RWPE1 (cell line): ENCODE measurements around the gene CCDC183.

ENCODE experiments used
- CTCF ChIA-PET: fragments of 350-600 bp; sonication (Branson Sonifier 250); formaldehyde crosslinking; extraction: SDS; loops from one replicate; lab custom pipeline; 2021; lab: Yijun Ruan, JAX
- POLR2A ChIA-PET: fragments of 400-600 bp; formaldehyde crosslinking; extraction: SDS; loops from one replicate; lab custom pipeline; 2020; ENCODE audit warnings: antibody characterized with exemption; ENCODE audit not compliant: low non-redundant PET; lab: Yijun Ruan, JAX
- DNase-seq: peaks from one replicate; pipeline ENCODE4 v3.0.0; 2012; ENCODE audit warnings: low spot score
- H3K27ac ChIP-seq: fragments of 450-650 bp; 2 replicates; pipeline ENCODE4 v1.5.1; 2017
- TF ChIP-seq, protein P1 (sequence below): fragments of 450-650 bp; conservative IDR thresholded peaks from 2 replicates; pipeline ENCODE4 v1.5.1; 2017; ENCODE audit warnings: low read depth, mild to moderate bottlenecking

The CCDC183 gene

DNA sequence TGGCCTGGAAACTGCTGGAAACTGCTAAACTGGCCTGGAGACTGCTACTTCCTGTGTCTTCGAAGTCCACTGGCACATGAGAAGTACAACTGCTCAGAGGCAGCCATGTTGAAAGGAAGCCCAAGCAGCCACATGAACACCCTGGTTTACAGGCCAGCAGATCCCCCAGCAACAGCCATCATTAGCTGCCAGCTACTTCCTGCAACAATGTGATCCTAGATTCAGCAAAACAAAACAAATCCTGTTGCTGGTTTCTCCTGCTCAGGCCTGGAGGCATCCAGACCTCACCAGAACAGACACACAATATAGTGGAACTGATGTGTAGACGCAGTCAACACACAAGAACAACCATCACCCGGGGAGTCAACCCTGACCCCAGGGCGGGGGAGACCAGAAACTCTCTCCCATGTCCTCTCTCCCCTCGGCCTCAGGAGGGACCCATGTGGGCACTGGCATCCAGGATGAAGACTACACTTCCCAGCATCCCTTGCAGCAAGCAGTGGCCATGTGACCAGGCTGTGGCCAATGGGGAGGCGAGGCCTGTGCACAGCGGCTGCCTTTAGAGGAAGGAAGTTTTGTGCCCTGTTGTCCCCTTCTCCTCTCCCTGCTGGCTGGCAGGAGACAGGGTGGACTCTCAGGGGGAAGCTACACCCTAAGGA, 22.6 kb upstream of the CCDC183 start:
- H3K27ac ChIP-seq, result no peak overlapping the region
- ChIA-PET POLR2A (no interaction called here), CTCF (interaction anchor here (0.7 to 1.3 kb wide), 2 partner anchors 14 to 255 kb away, joined by 3 read pairs; no protein-coding TSS in a partner anchor)
- DNase-seq, result peak; percentile 47
- TF ChIP-seq, protein P1, sequence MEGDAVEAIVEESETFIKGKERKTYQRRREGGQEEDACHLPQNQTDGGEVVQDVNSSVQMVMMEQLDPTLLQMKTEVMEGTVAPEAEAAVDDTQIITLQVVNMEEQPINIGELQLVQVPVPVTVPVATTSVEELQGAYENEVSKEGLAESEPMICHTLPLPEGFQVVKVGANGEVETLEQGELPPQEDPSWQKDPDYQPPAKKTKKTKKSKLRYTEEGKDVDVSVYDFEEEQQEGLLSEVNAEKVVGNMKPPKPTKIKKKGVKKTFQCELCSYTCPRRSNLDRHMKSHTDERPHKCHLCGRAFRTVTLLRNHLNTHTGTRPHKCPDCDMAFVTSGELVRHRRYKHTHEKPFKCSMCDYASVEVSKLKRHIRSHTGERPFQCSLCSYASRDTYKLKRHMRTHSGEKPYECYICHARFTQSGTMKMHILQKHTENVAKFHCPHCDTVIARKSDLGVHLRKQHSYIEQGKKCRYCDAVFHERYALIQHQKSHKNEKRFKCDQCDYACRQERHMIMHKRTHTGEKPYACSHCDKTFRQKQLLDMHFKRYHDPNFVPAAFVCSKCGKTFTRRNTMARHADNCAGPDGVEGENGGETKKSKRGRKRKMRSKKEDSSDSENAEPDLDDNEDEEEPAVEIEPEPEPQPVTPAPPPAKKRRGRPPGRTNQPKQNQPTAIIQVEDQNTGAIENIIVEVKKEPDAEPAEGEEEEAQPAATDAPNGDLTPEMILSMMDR, result no peak

DNA sequence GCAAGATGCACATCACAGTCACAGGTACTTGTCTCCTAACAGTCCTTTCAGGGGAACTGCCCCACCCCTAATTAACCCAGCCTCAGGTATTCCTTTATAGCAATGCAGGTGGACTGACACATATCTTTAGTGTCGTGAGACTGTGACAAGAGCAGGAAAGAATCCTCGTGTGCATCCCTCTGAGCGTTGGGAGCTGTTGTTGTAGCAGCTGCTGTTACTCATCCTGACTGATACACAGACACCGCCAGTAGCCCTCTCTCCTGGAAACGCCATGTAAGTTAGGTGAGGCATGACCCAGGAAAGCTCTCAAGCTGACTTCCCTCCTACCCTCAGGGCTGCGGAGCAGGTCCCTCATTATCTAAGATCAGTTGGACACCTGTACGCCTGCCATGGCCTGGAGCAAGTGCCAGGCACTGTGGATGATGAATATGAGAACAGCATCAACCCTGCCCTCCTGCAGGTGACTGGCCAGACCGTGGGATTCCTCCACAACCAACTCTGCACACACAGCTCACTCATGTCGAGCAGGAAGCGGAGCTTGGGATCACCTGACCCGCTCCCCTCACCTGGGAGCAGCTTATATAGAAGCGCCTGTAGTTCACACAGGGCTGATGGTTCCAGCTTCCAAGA, 21.6 kb upstream of the CCDC183 start:
- TF ChIP-seq, protein P1, result no peak

DNA sequence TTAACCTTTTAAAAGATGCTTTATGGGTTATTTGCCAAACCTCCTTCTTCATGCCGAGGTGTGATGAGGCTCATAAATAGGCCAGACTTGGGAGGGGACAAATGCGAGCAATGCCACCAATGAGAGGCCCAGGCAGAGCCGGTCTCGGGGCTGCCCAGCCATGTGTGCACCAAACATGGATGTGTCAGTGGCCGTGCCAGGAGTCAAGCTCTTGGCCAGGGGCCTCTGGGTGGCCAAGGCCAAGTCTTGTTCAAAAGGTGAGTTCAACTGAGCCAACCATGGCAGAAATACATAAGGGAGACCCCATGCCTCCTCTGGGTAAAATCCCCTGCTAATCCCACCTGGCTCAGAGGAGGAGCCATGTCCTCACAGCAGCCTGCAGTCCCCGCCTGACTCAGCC, 20.9 kb upstream of the CCDC183 start:
- ChIA-PET CTCF (no interaction called here), POLR2A (interaction anchor here (0.6 kb wide), 1 partner anchor 48 kb away, joined by 8 read pairs; no protein-coding TSS in a partner anchor)
- H3K27ac ChIP-seq, result no peak overlapping the region
- DNase-seq, result no peak
- TF ChIP-seq, protein P1, result no peak

More for the DNA sequence above, 21.6 kb upstream of the CCDC183 start:
- ChIA-PET CTCF (interaction anchor here (0.5 to 1.3 kb wide), 3 partner anchors 13 to 254 kb away, joined by 3 read pairs; no protein-coding TSS in a partner anchor), POLR2A (no interaction called here)
- no peak overlapping the region for H3K27ac ChIP-seq
- no peak for DNase-seq

DNA sequence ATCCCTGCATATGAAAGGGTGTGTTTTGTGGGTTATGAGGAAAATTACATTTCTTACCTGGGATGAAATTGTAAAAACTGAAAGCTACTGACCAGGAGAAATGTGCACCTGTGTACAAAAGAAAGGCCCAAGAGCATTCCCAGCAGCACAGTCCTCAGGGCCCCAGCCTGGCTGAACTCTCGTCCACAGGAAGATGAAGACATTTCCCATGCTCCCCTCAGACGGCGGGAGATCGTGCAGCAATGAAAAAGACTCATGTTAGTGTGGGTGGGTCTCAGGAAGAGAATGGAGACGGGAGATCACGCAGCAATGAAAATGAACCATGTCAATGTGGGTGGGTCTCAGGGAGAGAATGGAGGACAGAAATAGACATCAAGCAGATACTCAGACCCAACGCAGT, 19.2 kb upstream of the CCDC183 start:
- H3K27ac ChIP-seq, result no peak overlapping the region
- POLR2A ChIA-PET, result no interaction called here
- CTCF ChIA-PET, result interaction anchor here (0.7 to 2.1 kb wide), 7 partner anchors 11 to 287 kb away, joined by 3 to 11 read pairs (median 5); partner anchors contain the start of gene LCN8
- TF ChIP-seq, protein P1, result no peak
- DNase-seq, result no peak

DNA sequence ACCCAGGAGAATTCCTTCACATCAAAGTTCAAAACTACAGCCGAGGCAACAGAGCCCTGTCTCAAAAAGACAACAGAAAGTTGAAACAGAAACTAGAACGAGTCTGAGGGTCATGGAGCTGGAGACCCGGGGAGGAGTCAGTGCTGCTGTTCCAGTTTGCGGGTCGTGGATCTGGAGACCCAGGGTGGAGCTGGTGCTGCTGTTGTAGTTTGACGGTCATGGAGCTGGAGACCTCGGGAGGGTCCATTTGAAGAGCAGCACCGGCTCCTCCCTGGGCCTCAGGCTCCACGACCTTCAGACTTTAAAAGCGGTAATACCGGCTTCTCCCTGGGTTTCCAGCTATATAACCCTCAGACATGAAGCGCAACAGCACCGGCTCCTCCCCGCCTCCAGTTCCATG, 18.8 kb upstream of the CCDC183 start:
- CTCF ChIA-PET, result interaction anchor here (1.0 to 2.1 kb wide), 6 partner anchors 8 to 287 kb away, joined by 4 to 11 read pairs (median 7); partner anchors contain the start of gene LCN8
- DNase-seq, result no peak
- POLR2A ChIA-PET, result no interaction called here
- H3K27ac ChIP-seq, result no peak overlapping the region
- TF ChIP-seq, protein P1, result no peak

DNA sequence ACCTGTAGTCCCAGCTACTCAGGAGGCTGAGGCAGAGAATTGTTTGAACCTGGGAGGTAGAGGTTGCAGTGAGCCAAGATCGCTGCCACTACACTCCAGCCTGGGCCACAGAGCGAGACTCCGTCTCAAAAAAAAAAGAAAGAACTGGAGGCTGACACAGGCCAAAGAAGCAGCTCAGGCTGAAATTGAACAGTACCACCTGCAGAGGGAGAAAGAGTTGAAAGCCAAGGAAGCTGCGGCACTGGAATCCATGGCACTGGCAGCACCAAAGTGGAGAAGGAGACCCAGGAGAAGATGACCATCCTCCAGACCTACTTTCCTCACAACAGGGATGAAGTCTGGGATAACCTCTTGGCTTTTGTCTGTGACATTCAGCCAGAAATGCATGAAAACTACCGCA, 16.3 kb upstream of the CCDC183 start:
- no peak for DNase-seq
- ChIA-PET POLR2A (no interaction called here), CTCF (interaction anchor here (0.6 to 2.7 kb wide), 4 partner anchors 9 to 342 kb away, joined by 3 to 11 read pairs (median 6); no protein-coding TSS in a partner anchor)
- TF ChIP-seq, protein P1, result no peak
- H3K27ac ChIP-seq, result no peak overlapping the region
